ENCODE data around the gene ITGA5.

DNA sequence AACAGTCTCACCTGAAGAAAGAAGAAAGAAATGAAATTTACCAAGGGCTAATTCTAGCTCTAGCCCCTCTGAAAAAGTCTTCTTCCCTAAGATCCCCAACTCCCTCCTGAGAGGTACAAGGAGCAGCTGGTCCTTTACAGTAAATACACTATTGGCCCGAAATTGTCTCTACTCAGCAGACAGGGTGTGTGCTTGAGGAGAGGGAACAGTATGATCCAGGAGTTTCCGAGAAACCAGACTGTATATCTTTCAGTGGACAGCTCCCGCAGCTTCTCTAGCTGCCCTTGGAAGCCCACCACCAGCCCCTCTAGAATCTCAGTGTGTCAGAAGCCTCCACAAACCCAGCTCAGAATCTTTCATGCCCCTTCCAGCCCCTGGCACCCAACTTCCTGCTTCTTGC is 62.8 kb downstream of the ITGA5 start:
- TF ChIP-seq, protein P1, sequence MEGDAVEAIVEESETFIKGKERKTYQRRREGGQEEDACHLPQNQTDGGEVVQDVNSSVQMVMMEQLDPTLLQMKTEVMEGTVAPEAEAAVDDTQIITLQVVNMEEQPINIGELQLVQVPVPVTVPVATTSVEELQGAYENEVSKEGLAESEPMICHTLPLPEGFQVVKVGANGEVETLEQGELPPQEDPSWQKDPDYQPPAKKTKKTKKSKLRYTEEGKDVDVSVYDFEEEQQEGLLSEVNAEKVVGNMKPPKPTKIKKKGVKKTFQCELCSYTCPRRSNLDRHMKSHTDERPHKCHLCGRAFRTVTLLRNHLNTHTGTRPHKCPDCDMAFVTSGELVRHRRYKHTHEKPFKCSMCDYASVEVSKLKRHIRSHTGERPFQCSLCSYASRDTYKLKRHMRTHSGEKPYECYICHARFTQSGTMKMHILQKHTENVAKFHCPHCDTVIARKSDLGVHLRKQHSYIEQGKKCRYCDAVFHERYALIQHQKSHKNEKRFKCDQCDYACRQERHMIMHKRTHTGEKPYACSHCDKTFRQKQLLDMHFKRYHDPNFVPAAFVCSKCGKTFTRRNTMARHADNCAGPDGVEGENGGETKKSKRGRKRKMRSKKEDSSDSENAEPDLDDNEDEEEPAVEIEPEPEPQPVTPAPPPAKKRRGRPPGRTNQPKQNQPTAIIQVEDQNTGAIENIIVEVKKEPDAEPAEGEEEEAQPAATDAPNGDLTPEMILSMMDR (IDR thresholded peaks at IDR 0.05) = no peak
- no peak for TF ChIP-seq POLR2A (IDR thresholded peaks at IDR 0.05)
